ENCODE results near the gene IMP4. TPM values are rescaled to one million over a fixed set of nuclear protein-coding genes. Genes with fewer than 3 reads are reported as not detected.
"Not testable (repeated sequence)": the region's sequence is repeated elsewhere in the genome, so short reads cannot be mapped to it uniquely, and the experiment has no call there.

IMP4 gene
- 10 to 100 TPM; 32.4 to 40.9 (median 36.6) TPM for polyA plus RNA-seq (ENCODE audit: insufficient read length in 3 of 3)

- peak; percentile 87 to 99 (median 98) for DNase-seq (ENCODE audit: low read depth in 3 of 3, low spot score in 2 of 3)
Observed at GRCh38 chr2:130342533-130343275, at the start of gene IMP4. Gene IMP4 (plus strand): TSS chr2:130342897. CDS start chr2:130342933, 36 bp downstream.

DNA sequence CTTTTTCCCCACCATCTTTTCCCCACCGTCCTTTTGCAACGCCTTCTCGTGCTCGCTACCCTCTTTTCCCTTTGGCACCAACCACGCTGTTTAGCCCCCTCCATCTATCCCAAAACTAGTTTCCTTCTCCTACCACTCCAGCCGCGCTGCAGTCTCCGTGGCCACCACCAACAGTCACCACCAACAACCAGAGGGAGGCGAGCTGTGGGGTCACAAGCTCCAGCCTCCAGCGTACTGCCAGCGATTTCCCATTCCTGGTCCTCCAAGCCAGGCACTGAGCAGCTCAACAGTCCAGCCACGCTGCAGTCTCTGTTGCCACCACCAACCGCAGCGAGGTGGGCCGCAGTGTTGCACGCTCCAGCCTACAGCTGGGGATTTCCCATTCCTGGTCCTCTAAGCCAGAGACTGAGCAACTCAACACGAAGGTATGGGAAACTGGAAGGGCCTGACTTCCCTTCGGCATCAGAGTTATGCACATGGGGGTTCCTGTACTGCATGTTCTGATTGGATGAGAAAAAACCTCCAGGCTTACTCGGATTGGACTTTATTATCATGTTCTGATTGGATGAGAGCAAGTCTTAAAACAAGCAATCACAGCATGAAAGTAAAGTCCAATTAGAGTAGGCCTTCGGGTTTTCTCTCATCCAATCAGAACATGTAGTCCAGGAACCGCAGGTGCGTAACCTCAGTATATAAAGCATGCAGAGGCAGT, 42.3 kb upstream of the IMP4 start:
- DNase-seq (ENCODE audit: low read depth in 3 of 3, low spot score in 2 of 3) = no peak

GRCh38 chr2:130300970-130301348, 41.7 kb upstream of the IMP4 start:
- no peak for DNase-seq (ENCODE audit: low read depth in 3 of 3, low spot score in 2 of 3)

- DNase-seq (ENCODE audit: low read depth in 3 of 3, low spot score in 2 of 3) = no peak
Observed at GRCh38 chr2:130302164-130302886, 40.4 kb upstream of the IMP4 start.

DNA sequence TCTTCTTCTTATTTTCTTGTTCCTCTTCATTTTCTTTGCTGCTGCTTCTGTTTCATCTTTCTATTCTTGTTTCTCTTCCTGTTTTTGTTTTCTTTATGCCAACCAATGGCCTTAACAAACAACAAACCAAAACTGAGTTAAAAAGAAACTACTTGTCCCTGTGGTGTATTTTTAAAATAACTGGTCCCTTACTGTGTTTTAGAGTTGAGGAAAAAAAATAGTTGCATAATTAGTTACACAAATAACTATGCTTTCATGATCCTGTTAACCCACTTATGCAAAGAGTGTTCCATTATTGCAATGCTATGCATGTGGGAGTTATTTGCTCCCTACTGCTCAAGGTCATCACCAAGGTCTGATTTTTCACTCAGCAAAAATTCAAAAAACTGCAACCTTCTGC, 39.5 kb upstream of the IMP4 start:
- no peak for DNase-seq (ENCODE audit: low read depth in 3 of 3, low spot score in 2 of 3)

DNA sequence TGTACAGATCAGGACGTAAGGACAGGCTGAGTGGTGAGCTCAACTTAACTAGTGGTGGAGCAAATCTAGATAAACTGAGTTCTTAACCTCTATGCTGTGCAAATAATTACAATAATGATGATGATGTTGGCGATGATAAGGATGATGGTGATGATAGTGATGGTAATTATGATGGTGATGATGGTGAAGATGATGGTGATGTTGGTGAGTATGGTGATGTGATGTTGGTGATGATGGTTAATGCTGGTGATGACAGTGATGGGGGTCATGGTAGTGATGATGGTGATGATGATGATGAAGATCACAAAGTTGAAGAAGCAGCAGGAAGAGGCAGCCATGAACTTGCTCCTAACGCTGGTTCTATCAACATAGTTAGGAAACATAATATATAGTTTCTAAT, 38.0 kb upstream of the IMP4 start:
- DNase-seq (ENCODE audit: low read depth in 3 of 3, low spot score in 2 of 3) = no peak

- no peak for DNase-seq (ENCODE audit: low read depth in 3 of 3, low spot score in 2 of 3)
Observed at GRCh38 chr2:130307850-130308249, 34.8 kb upstream of the IMP4 start.

DNA sequence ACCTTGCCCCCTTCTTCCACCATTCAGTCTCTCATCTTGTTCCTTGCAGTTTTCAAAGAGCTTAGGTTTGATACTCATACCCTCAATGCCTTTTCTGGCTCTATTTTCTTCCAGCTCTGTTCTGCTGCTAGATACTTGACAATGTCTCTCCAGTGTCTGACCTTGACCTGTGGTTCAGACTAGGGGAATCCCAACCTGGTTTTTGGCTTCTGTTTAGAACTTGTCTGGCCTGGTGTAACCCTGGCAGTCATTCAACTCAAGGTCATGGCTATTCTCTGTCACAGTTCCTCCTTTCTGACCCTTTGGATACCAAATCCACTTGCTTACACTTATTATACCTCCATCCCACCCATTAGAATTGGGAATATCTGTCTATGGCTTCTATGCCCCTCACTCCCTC, 31.8 kb upstream of the IMP4 start:
- DNase-seq (ENCODE audit: low read depth in 3 of 3, low spot score in 2 of 3) = no peak

DNA sequence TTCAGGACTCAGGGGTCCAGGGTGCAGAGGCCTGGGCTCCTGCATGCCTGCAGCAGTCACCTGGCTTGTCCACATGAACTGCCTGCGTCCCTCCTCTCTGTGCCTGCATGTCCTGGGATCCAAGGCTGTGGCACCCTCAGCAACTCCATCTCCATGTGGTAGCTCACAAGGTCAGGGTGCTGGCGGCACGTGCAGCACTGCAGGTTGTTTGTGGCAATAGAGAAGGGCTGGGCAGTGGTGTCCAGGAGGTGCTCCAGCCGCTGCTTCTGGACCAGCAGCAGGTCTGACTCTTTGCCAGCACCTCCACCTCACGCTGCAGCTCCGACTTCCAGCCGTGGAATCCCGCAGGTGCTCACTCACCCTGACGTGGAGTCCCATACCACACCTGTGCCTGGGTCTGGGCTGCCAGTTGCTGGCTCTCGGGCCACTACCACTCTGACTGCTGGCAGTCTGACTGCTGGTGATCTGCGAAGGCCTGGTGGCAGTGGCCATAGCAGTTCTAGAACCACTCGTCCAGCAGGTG, 28.8 kb upstream of the IMP4 start:
- no peak for DNase-seq (ENCODE audit: low read depth in 3 of 3, low spot score in 2 of 3)

- no peak for DNase-seq (ENCODE audit: low read depth in 3 of 3, low spot score in 2 of 3)
Observed at GRCh38 chr2:130314377-130314776, 28.3 kb upstream of the IMP4 start.

DNA sequence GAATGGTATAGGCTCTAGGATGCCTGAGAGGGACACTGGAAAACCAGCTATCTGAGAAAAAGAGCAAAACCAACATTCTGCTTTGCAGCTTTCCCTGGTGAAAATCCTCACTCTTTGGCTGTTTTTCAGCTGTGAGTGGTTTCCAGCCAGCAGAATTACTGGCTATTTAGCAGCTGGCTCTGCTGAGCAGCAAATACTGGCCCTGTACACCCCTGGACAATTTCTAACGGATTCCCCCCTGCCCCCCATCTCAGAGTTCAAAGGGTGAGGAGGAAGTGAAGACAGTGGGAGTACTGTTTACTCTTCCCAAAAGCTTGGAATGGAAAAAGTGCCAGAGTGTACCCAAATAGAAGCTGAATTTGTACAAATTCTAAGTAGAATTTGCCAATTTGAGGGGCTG, 26.1 kb upstream of the IMP4 start:
- DNase-seq (ENCODE audit: low read depth in 3 of 3, low spot score in 2 of 3) = no peak

DNA sequence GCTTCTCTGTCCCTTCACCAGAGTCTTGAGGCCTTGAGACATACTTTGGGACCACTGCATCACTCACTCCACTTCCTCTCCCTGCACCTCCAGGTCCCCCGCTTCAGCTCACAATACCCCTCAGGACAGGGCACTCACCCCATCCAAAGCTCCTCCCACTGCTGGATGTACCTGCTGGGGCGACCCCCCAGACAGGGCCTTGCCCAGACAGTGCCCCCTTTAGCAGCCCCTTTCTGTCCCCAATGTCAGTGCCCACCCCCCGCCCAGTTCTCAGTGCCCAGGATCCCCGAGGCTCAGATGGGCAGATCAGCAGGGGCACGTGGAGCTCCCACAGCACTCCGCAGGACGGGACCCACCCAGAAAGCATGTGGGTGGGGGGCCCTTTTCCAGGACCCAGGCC, 23.8 kb upstream of the IMP4 start:
- no peak for DNase-seq (ENCODE audit: low read depth in 3 of 3, low spot score in 2 of 3)

DNA sequence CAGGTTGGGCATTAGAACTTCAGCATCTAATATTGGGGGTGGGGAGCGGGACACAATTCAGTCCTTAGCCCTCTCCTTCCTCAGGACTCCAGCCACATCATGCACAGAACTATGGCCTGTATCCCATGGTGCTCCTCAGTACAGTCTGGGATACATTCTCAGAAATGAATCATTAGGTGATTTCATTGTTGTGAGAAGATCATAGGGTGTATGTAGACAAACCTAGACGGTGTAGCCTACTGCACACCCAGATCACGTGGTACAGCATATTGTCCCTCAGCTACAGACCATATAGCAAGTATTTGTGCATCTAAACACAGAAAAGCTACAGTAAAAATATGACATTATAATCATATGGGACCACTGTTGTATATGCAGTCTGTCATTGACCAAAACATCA, 23.2 kb upstream of the IMP4 start:
- DNase-seq (ENCODE audit: low read depth in 3 of 3, low spot score in 2 of 3) = no peak

- no peak for DNase-seq (ENCODE audit: low read depth in 3 of 3, low spot score in 2 of 3)
Observed at GRCh38 chr2:130327703-130328527, 14.8 kb upstream of the IMP4 start.

DNA sequence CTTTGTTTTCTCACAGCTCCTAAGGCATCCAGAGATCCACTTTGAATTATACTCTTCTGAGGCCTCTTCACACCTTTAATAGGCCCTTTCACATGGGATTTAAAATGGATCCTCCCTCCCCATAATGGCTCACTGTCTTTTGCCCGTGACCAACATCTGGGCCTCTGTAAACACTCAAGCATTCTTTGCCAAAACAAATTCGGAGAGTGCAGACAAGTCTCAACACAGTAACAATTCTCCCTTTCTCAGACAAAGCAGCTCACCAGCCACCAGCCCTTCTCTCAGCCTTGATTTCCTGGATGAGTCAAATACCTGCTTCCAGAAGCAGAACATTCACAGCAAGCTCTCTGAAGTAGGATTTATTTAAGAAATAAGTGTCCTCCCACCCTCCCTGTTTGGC, 14.0 kb upstream of the IMP4 start:
- DNase-seq (ENCODE audit: low read depth in 3 of 3, low spot score in 2 of 3) = no peak

DNA sequence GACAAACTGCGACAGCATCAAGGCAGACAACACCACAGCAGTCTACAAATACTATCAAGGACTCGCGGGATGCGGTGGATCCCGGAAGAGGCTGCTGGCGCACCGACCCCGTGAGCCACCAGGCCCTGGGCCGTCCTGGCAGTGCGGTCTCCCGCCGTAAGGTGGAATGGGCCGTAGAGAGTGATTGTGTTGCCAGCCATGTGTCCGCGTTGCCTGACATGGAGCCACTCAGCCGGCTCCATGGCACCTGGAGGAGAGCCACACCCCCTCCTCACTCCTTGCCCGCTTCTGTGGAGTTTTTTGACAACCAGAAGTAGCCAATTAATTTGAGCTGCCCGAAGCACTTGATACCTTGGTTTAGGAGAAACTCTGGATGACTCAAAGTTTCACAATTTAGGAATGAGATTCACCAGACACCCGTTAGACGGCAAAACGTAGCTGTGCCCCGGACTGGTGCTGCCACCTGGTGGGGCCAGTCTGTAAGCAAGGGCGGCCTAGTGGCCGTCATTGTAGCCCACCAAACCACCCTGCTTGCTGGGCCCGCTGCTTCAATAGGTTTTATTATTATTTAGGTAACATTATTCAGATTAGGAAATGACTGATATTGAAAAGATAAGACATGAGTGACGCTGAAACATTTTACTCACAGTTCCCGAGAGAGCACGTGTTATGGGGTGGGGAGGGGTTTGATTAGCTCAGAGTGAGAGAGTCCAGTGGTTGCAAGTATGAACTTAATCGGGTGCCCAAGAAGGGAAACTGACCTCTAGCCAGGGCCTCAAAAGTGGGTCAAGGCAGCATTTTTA, 10.2 kb upstream of the IMP4 start:
- peak in 2 of 3 donors; percentile 57 to 63 for DNase-seq (ENCODE audit: low read depth in 3 of 3, low spot score in 2 of 3)

- not testable (repeated sequence) for DNase-seq (ENCODE audit: low read depth in 3 of 3, low spot score in 2 of 3)
Observed at GRCh38 chr2:130333253-130333652, 9.4 kb upstream of the IMP4 start.

DNA sequence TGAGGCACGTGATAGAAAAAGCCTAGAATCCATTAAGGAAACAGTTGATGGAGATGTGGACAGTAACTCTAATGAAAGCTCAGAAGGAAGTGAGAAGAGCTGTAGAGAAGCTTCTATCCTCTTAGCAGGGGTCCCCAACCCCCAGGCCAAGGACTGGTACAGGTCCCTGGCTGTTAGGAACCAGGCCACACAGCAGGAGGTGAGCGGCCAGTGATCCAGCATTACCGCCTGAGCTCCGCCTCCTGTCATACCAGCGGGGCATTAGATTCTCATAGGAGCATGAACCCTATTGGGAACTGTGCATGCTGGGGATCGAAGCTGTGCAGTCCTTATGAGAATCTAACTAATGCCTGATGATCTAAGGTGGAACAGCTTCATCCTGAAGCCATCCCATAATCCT, 8.7 kb upstream of the IMP4 start:
- DNase-seq (ENCODE audit: low read depth in 3 of 3, low spot score in 2 of 3) = no peak

DNA sequence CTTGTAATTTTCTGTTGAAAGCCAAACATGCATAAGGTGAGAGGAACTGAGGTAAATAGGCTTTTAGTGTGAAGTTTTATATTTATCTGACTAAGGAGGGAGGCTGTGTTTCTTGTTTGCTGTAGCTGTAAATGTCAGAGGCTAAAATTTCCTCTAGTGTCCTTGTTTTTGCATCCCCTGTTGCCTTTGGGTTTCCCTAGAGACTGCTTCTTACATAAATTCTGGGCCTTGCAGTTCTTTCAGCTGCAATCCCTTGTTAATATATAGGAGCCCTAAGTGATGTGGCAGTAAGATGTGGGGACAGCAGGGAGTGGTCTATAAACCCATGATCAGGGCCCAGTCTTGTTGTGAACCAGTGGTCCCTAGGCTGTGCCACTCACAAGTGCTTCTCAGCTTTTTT, 7.5 kb upstream of the IMP4 start:
- DNase-seq (ENCODE audit: low read depth in 3 of 3, low spot score in 2 of 3) = no peak
